HG03432 (cell line): ENCODE results near the gene TLCD3A.
"Not testable (repeated sequence)": the region's sequence is repeated elsewhere in the genome, so short reads cannot be mapped to it uniquely, and the experiment has no call there.

Source experiments
- ATAC-seq: cut with Tn5 transposase; IDR thresholded peaks from one replicate; pipeline ENCODE4 v1.9.1; 2021; ENCODE audit warnings: mild to moderate bottlenecking, moderate library complexity; ENCODE audit not compliant: unreplicated experiment

Gene TLCD3A

GRCh38 chr17:732067-732901 lies at the start of gene TLCD3A:
Gene TLCD3A (plus strand): TSS chr17:732596. CDS start chr17:732648, 52 bp downstream.
- ATAC-seq, result peak; percentile 65

GRCh38 chr17:683040-683439 lies 49.4 kb upstream of the TLCD3A start:
- no peak for ATAC-seq

DNA sequence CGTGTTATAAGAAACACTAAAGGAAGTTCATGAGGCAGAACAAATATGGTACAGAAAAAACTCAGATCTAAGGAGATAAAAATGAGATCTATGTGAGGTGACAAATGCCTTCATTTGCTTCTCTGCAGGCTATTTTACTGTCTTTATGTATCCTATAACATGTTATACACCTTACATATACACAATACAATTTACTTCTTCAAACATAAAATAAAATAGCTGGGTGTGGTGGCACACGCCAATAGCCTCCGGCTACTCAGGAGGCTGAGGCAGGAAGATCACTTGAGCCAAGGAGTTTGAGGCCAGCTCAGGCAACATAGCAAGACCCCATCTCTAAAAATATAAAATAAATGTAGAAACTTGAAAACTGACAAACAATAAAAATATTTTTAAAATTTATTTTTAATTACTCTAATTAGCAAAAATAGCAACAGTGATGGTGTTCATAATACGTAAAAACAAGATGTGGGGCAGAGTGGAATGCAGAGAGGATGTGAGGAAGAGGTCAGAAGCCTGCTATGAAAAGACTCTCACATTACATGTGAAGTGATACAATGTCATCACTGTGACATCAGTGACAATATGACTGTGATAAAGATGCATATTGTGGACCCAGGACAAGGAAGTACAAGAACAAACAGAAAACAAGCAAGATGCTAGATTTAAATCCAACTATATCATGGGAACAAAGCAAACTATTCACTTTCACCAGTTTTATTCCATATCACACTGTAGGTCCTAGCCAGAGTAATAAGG lies 48.7 kb upstream of the TLCD3A start:
- ATAC-seq, result no peak

- ATAC-seq, result no peak
Measured at GRCh38 chr17:685006-685405, 47.4 kb upstream of the TLCD3A start.

GRCh38 chr17:688100-688989 lies 44.1 kb upstream of the TLCD3A start:
- ATAC-seq, result no peak

DNA sequence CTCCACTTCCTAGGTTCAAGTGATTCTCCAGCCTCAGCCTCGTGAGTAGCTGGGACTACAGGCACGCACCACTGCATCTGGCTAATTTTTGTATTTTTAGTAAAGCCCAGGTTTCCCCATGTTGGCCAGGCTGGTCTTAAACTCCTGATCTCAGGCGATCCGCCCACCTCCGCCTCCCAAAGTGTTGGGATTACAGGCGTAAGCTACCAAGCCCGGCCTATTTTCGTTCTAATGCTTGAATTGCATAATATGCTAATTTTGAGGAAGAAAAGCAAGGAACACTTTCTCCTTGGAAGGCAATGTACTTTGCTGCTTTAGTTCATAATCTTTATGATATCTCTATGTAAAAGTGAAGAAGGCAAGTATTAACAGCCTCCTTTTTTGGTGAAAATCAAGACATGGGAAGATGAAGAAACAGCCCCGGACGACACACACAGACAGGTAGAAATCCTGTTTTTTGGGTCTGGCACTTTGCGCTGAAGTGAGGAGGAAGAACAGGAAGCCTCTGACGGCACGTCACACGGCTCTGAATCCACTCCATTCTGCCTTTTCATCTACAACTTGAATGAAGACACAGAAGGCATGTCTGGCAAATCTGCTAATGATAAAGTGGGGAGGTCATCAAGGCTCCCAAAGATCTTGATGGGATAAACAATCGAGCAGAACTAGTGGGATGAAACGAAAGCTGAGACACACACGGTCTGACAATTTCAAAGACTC lies 42.7 kb upstream of the TLCD3A start:
- ATAC-seq, result no peak

GRCh38 chr17:690361-690760 lies 42.0 kb upstream of the TLCD3A start:
- ATAC-seq, result no peak

- no peak for ATAC-seq
Measured at GRCh38 chr17:691423-691822, 41.0 kb upstream of the TLCD3A start.

GRCh38 chr17:692116-692515 lies 40.3 kb upstream of the TLCD3A start:
- ATAC-seq, result no peak

GRCh38 chr17:693791-694638 lies 38.4 kb upstream of the TLCD3A start:
- ATAC-seq, result no peak

- ATAC-seq, result no peak
Measured at GRCh38 chr17:696369-696768, 36.0 kb upstream of the TLCD3A start.

- no peak for ATAC-seq
Measured at GRCh38 chr17:697682-698081, 34.7 kb upstream of the TLCD3A start.

GRCh38 chr17:698096-698495 lies 34.3 kb upstream of the TLCD3A start:
- ATAC-seq, result not testable (repeated sequence)

DNA sequence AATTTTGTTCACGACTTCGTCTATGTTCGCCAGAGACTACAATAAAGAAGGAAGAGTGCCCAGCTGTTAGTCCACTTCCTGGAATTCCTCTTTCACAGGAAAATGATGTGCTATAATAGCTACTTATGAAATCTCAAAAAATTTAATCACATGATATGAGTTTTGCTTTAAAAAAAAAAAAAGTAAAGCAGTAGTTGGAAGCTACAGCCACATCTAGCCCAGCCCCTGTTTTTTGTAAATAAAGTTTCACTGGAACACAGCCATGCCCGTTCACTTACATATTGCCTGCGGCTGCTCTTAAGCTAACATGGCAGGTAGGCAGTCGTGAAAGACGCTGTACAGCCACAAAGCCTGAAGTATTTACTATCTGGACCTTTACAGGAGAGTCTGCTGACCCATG lies 33.1 kb upstream of the TLCD3A start:
- no peak for ATAC-seq

GRCh38 chr17:700504-701094 lies 31.8 kb upstream of the TLCD3A start:
- no peak for ATAC-seq

DNA sequence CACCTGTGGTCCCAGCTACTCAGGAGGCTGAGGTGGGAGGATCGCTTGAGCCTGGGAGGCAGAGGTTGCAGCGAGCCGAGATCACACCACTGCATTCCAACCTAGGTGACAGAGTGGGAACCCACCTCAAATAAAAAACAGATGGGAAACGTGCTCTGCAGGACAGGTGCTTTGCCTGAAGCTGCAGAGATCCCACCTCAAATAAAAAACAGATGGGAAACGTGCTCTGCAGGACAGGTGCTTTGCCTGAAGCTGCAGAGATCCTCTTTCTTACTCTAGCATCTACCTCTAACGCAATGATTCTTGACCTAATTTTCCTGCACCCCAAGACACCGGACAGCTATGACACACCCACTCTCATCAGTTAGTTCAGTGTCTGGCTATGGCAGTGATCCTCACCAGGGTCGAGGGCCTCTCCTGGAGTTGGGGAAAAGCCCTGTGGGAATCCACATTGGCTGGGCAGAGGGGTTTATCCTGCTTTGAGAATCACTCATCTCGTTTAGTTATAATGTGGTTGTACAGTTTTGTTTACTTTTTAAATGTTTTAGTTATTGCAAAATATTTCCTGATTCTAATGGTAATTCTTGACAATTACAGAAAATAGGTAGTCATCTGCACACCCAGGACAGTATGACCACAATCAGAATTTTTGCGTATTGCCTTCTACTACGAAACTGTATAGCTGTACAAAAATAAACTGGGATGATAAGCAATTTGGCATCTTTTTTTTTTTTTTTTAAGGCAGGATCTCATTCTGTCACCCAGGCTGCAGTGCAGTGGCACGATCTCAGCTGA lies 29.1 kb upstream of the TLCD3A start:
- ATAC-seq, result no peak

- ATAC-seq, result no peak
Measured at GRCh38 chr17:704111-704864, 28.1 kb upstream of the TLCD3A start.

- no peak for ATAC-seq
Measured at GRCh38 chr17:705011-705410, 27.4 kb upstream of the TLCD3A start.
